ENCODE measurements around the gene MGMT.

The MGMT gene

GRCh38 chr10:129761197-129761972, 294.3 kb downstream of the MGMT start:
- Histone ChIP-seq H3K36me3 (ENCODE audit: insufficient read depth, low read length) (no peaks in the 10 kb centered on the region), H2AFZ (ENCODE audit: low read length, unreplicated experiment) (no peak overlapping the region), H3K4me1 (ENCODE audit: control insufficient read depth, insufficient read depth, low read length, unreplicated experiment) (no peaks in the 10 kb centered on the region), H3K4me3 (ENCODE audit: low read depth, low read length) (no peak overlapping the region), H3K79me2 (ENCODE audit: control insufficient read depth, insufficient read depth, low read length, unreplicated experiment) (no peaks in the 10 kb centered on the region), H3K27ac (ENCODE audit: low read depth, low read length) (no peak overlapping the region), H3K27me3 (ENCODE audit: insufficient read depth, low read length) (no peaks in the 10 kb centered on the region)

GRCh38 chr10:129761981-129762956, 295.2 kb downstream of the MGMT start:
- no peak overlapping the region for H3K27ac ChIP-seq (ENCODE audit: low read depth, low read length)
- H2AFZ ChIP-seq (ENCODE audit: low read length, unreplicated experiment) = no peak overlapping the region
- no peaks in the 10 kb centered on the region for H3K27me3 ChIP-seq (ENCODE audit: insufficient read depth, low read length)
- no peak overlapping the region for H3K4me3 ChIP-seq (ENCODE audit: low read depth, low read length)
- H3K4me1 ChIP-seq (ENCODE audit: control insufficient read depth, insufficient read depth, low read length, unreplicated experiment) = no peaks in the 10 kb centered on the region
- no peaks in the 10 kb centered on the region for H3K36me3 ChIP-seq (ENCODE audit: insufficient read depth, low read length)
- H3K79me2 ChIP-seq (ENCODE audit: control insufficient read depth, insufficient read depth, low read length, unreplicated experiment) = no peaks in the 10 kb centered on the region

- Histone ChIP-seq H3K27ac (ENCODE audit: low read depth, low read length) (no peak overlapping the region), H3K4me1 (ENCODE audit: control insufficient read depth, insufficient read depth, low read length, unreplicated experiment) (no peaks in the 10 kb centered on the region), H3K4me3 (ENCODE audit: low read depth, low read length) (no peak overlapping the region), H2AFZ (ENCODE audit: low read length, unreplicated experiment) (no peak overlapping the region), H3K36me3 (ENCODE audit: insufficient read depth, low read length) (no peaks in the 10 kb centered on the region), H3K27me3 (ENCODE audit: insufficient read depth, low read length) (no peaks in the 10 kb centered on the region), H3K79me2 (ENCODE audit: control insufficient read depth, insufficient read depth, low read length, unreplicated experiment) (no peaks in the 10 kb centered on the region)
These were observed 297.2 kb downstream of the MGMT start for GRCh38 chr10:129764011-129764900.

- H3K27me3 ChIP-seq (ENCODE audit: insufficient read depth, low read length) = no peaks in the 10 kb centered on the region
- no peak overlapping the region for H3K27ac ChIP-seq (ENCODE audit: low read depth, low read length)
- H2AFZ ChIP-seq (ENCODE audit: low read length, unreplicated experiment) = no peak overlapping the region
- H3K36me3 ChIP-seq (ENCODE audit: insufficient read depth, low read length) = no peaks in the 10 kb centered on the region
- H3K79me2 ChIP-seq (ENCODE audit: control insufficient read depth, insufficient read depth, low read length, unreplicated experiment) = no peaks in the 10 kb centered on the region
- no peak overlapping the region for H3K4me3 ChIP-seq (ENCODE audit: low read depth, low read length)
- H3K4me1 ChIP-seq (ENCODE audit: control insufficient read depth, insufficient read depth, low read length, unreplicated experiment) = no peaks in the 10 kb centered on the region
These were observed 298.0 kb downstream of the MGMT start for GRCh38 chr10:129764901-129765663.

GRCh38 chr10:129765664-129766550, 298.9 kb downstream of the MGMT start:
- H3K79me2 ChIP-seq (ENCODE audit: control insufficient read depth, insufficient read depth, low read length, unreplicated experiment) = no peaks in the 10 kb centered on the region

GRCh38 chr10:129766611-129767550, 299.8 kb downstream of the MGMT start:
- Histone ChIP-seq H2AFZ (ENCODE audit: low read length, unreplicated experiment) (no peak overlapping the region), H3K79me2 (ENCODE audit: control insufficient read depth, insufficient read depth, low read length, unreplicated experiment) (no peaks in the 10 kb centered on the region), H3K4me1 (ENCODE audit: control insufficient read depth, insufficient read depth, low read length, unreplicated experiment) (no peaks in the 10 kb centered on the region), H3K36me3 (ENCODE audit: insufficient read depth, low read length) (no peaks in the 10 kb centered on the region), H3K27me3 (ENCODE audit: insufficient read depth, low read length) (no peaks in the 10 kb centered on the region), H3K27ac (ENCODE audit: low read depth, low read length) (no peak overlapping the region), H3K4me3 (ENCODE audit: low read depth, low read length) (no peak overlapping the region)

More at GRCh38 chr10:129765664-129766550, 298.9 kb downstream of the MGMT start:
- H3K27ac ChIP-seq (ENCODE audit: low read depth, low read length) = no peak overlapping the region
- H3K36me3 ChIP-seq (ENCODE audit: insufficient read depth, low read length) = no peaks in the 10 kb centered on the region
- no peaks in the 10 kb centered on the region for H3K4me1 ChIP-seq (ENCODE audit: control insufficient read depth, insufficient read depth, low read length, unreplicated experiment)
- no peak overlapping the region for H2AFZ ChIP-seq (ENCODE audit: low read length, unreplicated experiment)
- H3K4me3 ChIP-seq (ENCODE audit: low read depth, low read length) = no peak overlapping the region
- no peaks in the 10 kb centered on the region for H3K27me3 ChIP-seq (ENCODE audit: insufficient read depth, low read length)

GRCh38 chr10:129767751-129768150, 300.7 kb downstream of the MGMT start:
- Histone ChIP-seq H3K27me3 (ENCODE audit: insufficient read depth, low read length) (no peaks in the 10 kb centered on the region), H3K36me3 (ENCODE audit: insufficient read depth, low read length) (no peaks in the 10 kb centered on the region), H3K4me1 (ENCODE audit: control insufficient read depth, insufficient read depth, low read length, unreplicated experiment) (no peaks in the 10 kb centered on the region)

GRCh38 chr10:129768437-129769355, 301.7 kb downstream of the MGMT start:
- Histone ChIP-seq H3K27ac (ENCODE audit: low read depth, low read length) (no peak overlapping the region), H3K27me3 (ENCODE audit: insufficient read depth, low read length) (no peaks in the 10 kb centered on the region), H2AFZ (ENCODE audit: low read length, unreplicated experiment) (no peak overlapping the region), H3K79me2 (ENCODE audit: control insufficient read depth, insufficient read depth, low read length, unreplicated experiment) (no peaks in the 10 kb centered on the region), H3K36me3 (ENCODE audit: insufficient read depth, low read length) (no peaks in the 10 kb centered on the region), H3K4me3 (ENCODE audit: low read depth, low read length) (no peak overlapping the region), H3K4me1 (ENCODE audit: control insufficient read depth, insufficient read depth, low read length, unreplicated experiment) (no peaks in the 10 kb centered on the region)

More at GRCh38 chr10:129767751-129768150, 300.7 kb downstream of the MGMT start:
- Histone ChIP-seq H3K79me2 (ENCODE audit: control insufficient read depth, insufficient read depth, low read length, unreplicated experiment) (no peaks in the 10 kb centered on the region), H3K4me3 (ENCODE audit: low read depth, low read length) (no peak overlapping the region), H2AFZ (ENCODE audit: low read length, unreplicated experiment) (no peak overlapping the region), H3K27ac (ENCODE audit: low read depth, low read length) (no peak overlapping the region)

All from ACC112 (cell line).